Measurements from ENCODE around the gene LTBP4. TPM values are rescaled to one million over a fixed set of nuclear protein-coding genes. Genes with fewer than 3 reads are reported as not detected.

The LTBP4 gene
- total and polyA plus RNA-seq, 2 of the 13 experiments (the other 11 are each of a cell fraction or from before 2014, with no cell fraction given): 0.86 to 2.3 TPM

- TF ChIP-seq RXRB (CRISPR knock-in tag; IDR thresholded peaks at IDR 0.05; ENCODE audit: borderline replicate concordance) (no peak), KDM6A (CRISPR knock-in tag; IDR thresholded peaks at IDR 0.05; ENCODE audit: low read depth) (no peak), FOSL2 (CRISPR knock-in tag; IDR thresholded peaks at IDR 0.05) (no peak), MNT (IDR thresholded peaks at IDR 0.05) (no peak), ATAD3A (CRISPR knock-in tag; IDR thresholded peaks at IDR 0.05) (no peak), DBP (CRISPR knock-in tag; IDR thresholded peaks at IDR 0.05; ENCODE audit: not compliant biosample characterization) (no peak), SMYD3 (CRISPR knock-in tag; IDR thresholded peaks at IDR 0.05) (no peak), MED8 (CRISPR knock-in tag; IDR thresholded peaks at IDR 0.05; ENCODE audit: insufficient replicate concordance) (no peak), NFE2L2 (IDR thresholded peaks at IDR 0.05; ENCODE audit: low read length) (no peak), PITX1 (CRISPR knock-in tag; IDR thresholded peaks at IDR 0.05) (no peak)
- TF ChIP-seq, protein P1, sequence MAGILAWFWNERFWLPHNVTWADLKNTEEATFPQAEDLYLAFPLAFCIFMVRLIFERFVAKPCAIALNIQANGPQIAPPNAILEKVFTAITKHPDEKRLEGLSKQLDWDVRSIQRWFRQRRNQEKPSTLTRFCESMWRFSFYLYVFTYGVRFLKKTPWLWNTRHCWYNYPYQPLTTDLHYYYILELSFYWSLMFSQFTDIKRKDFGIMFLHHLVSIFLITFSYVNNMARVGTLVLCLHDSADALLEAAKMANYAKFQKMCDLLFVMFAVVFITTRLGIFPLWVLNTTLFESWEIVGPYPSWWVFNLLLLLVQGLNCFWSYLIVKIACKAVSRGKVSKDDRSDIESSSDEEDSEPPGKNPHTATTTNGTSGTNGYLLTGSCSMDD (CRISPR knock-in tag; IDR thresholded peaks at IDR 0.05): no peak
These were observed 12.9 kb upstream of the LTBP4 start (continued) for GRCh38 chr19:40588110-40588854.

All from HepG2 (cell line).